Subcutaneous abdominal adipose tissue (tissue), 5 donors: Measurements from ENCODE around the gene NKX2-4.

Experiments used
- H3K27ac ChIP-seq: one replicate; pipeline ENCODE4 v1.7.0; 2013; ENCODE audit warnings: low read depth, mild to moderate bottlenecking, inconsistent platforms, low read length, moderate library complexity
- H3K27me3 ChIP-seq, 5 donors: one replicate each; pipeline ENCODE4 v1.7.0; 2013; ENCODE audit warnings: low read length in 5 of 5, inconsistent platforms in 1 of 5; ENCODE audit not compliant: control insufficient read depth in 5 of 5, insufficient read depth in 4 of 5
- H3K36me3 ChIP-seq, 5 donors: one replicate each; pipeline ENCODE4 v1.7.0; 2013; ENCODE audit warnings: low read length in 5 of 5; ENCODE audit not compliant: control insufficient read depth in 5 of 5, insufficient read depth in 5 of 5
- H3K4me1 ChIP-seq, 5 donors: one replicate each; pipeline ENCODE4 v1.7.0; 2013; ENCODE audit warnings: low read length in 5 of 5, mild to moderate bottlenecking in 3 of 5, moderate library complexity in 1 of 5; ENCODE audit not compliant: control insufficient read depth in 5 of 5, insufficient read depth in 5 of 5
- H3K4me3 ChIP-seq, 5 donors: one replicate each; pipeline ENCODE4 v1.7.0; 2013; ENCODE audit warnings: low read length in 5 of 5, low read depth in 1 of 5
- H3K9ac ChIP-seq, 5 donors: one replicate each; pipeline ENCODE4 v1.7.0; 2013; ENCODE audit warnings: low read length in 5 of 5, mild to moderate bottlenecking in 4 of 5, moderate library complexity in 3 of 5
- H3K9me3 ChIP-seq, 5 donors: one replicate each; pipeline ENCODE4 v1.7.0; 2013; ENCODE audit warnings: low read length in 5 of 5; ENCODE audit not compliant: control insufficient read depth in 5 of 5
- donor health status: healthy.
- donor health status: healthy.
- donor health status: healthy.
- donor health status: healthy.
- donor health status: healthy.

NKX2-4 gene

DNA sequence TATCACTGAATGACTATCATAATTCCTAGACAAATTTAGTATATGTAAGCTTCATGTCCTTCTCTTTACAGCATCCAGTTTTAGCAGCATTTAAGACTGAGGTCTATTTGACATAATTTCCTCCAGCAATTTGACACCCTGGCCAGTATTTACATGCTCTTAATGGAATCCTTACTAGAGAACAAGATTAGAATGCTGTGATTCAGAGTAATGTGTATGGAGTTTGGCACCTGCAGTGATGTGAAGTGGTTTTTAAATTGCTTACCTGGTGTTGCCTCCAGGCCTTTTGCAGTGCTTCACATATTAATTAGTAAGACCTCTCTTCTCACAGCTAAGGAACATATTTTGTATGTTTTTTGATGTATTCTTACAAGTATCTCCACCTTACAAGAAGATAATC is 9.8 kb downstream of the NKX2-4 start:
- Histone ChIP-seq H3K9ac (no peak overlapping the region), H3K36me3 (peaks cover 35 to 62% (median 39%) of the 10 kb centered on the region in 5 donors), H3K27ac (no peak overlapping the region), H3K9me3 (no peaks in the 10 kb centered on the region), H3K4me1 (peaks cover 0 to 15% (median 4%) of the 10 kb centered on the region in 5 donors), H3K4me3 (no peak overlapping the region), H3K27me3 (peaks cover 6 to 11% (median 9%) of the 10 kb centered on the region in 5 donors)

GRCh38 chr20:21386111-21386510 is 11.2 kb downstream of the NKX2-4 start:
- Histone ChIP-seq H3K9me3 (no peaks in the 10 kb centered on the region), H3K9ac (no peak overlapping the region), H3K4me3 (no peak overlapping the region), H3K4me1 (peaks cover 0 to 9% (median 0%) of the 10 kb centered on the region in 5 donors), H3K36me3 (peaks cover 41 to 67% (median 45%) of the 10 kb centered on the region in 5 donors), H3K27ac (no peak overlapping the region), H3K27me3 (no peaks in the 10 kb centered on the region)

- no peak overlapping the region for H3K9ac ChIP-seq
- no peaks in the 10 kb centered on the region for H3K27me3 ChIP-seq
- no peaks in the 10 kb centered on the region for H3K9me3 ChIP-seq
- H3K4me1 ChIP-seq = peaks cover 0 to 9% (median 0%) of the 10 kb centered on the region in 5 donors
- H3K36me3 ChIP-seq = peaks cover 39 to 64% (median 50%) of the 10 kb centered on the region in 5 donors
- no peak overlapping the region for H3K4me3 ChIP-seq
- H3K27ac ChIP-seq = no peak overlapping the region
Measured at GRCh38 chr20:21384308-21384892, 12.9 kb downstream of the NKX2-4 start.

- H3K36me3 ChIP-seq = peaks cover 32 to 52% (median 43%) of the 10 kb centered on the region in 5 donors
- H3K9ac ChIP-seq = no peak overlapping the region
- no peaks in the 10 kb centered on the region for H3K4me1 ChIP-seq
- no peaks in the 10 kb centered on the region for H3K27me3 ChIP-seq
- H3K4me3 ChIP-seq = no peak overlapping the region
- no peak overlapping the region for H3K27ac ChIP-seq
- H3K9me3 ChIP-seq = no peaks in the 10 kb centered on the region
Measured at GRCh38 chr20:21381619-21382018, 15.7 kb downstream of the NKX2-4 start.

- H3K9me3 ChIP-seq = no peaks in the 10 kb centered on the region
- no peaks in the 10 kb centered on the region for H3K27me3 ChIP-seq
- H3K9ac ChIP-seq = no peak overlapping the region
- no peaks in the 10 kb centered on the region for H3K4me1 ChIP-seq
- no peak overlapping the region for H3K27ac ChIP-seq
- peaks cover 27 to 46% (median 41%) of the 10 kb centered on the region in 5 donors for H3K36me3 ChIP-seq
- no peak overlapping the region for H3K4me3 ChIP-seq
Measured at GRCh38 chr20:21380711-21381110, 16.6 kb downstream of the NKX2-4 start.

DNA sequence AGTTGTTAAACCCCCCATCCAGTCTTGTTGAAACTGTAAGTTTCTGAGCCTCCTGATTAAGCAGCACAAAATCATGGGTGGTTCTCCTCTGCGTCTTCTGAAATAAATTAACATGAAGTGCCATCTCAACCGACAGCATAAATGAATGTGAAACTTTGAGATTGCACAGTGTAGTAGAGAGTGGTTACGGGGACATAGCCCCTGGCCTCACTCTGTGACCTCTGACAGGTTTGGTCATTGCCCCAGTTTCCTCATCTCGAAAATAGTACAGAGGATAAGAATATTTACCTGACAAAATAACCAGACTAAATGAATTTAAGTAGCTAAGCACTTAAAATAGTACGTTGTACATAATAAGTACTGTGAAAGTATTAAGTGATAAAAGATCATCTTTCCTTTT is 19.1 kb downstream of the NKX2-4 start:
- H3K4me1 ChIP-seq = peaks cover 0 to 13% (median 3%) of the 10 kb centered on the region in 5 donors
- peaks cover 16 to 32% (median 28%) of the 10 kb centered on the region in 5 donors for H3K36me3 ChIP-seq
- no peak overlapping the region for H3K27ac ChIP-seq
- no peak overlapping the region for H3K4me3 ChIP-seq
- H3K9me3 ChIP-seq = no peaks in the 10 kb centered on the region
- no peaks in the 10 kb centered on the region for H3K27me3 ChIP-seq
- no peak overlapping the region for H3K9ac ChIP-seq

- Histone ChIP-seq H3K9me3 (no peaks in the 10 kb centered on the region), H3K4me3 (no peak overlapping the region), H3K27me3 (no peaks in the 10 kb centered on the region), H3K27ac (no peak overlapping the region), H3K9ac (no peak overlapping the region), H3K4me1 (peaks cover 0 to 13% (median 3%) of the 10 kb centered on the region in 5 donors), H3K36me3 (peaks cover 15 to 30% (median 24%) of the 10 kb centered on the region in 5 donors)
Measured at GRCh38 chr20:21377701-21378100, 19.6 kb downstream of the NKX2-4 start.

- H3K27ac ChIP-seq = no peak overlapping the region
- H3K36me3 ChIP-seq = peaks cover 7 to 22% (median 17%) of the 10 kb centered on the region in 5 donors
- no peaks in the 10 kb centered on the region for H3K27me3 ChIP-seq
- no peaks in the 10 kb centered on the region for H3K9me3 ChIP-seq
- H3K4me1 ChIP-seq = peaks cover 0 to 13% (median 3%) of the 10 kb centered on the region in 5 donors
- no peak overlapping the region for H3K9ac ChIP-seq
- no peak overlapping the region for H3K4me3 ChIP-seq
Measured at GRCh38 chr20:21376626-21377025, 20.7 kb downstream of the NKX2-4 start.

GRCh38 chr20:21373436-21373835 is 23.9 kb downstream of the NKX2-4 start:
- H3K36me3 ChIP-seq = peaks cover 11 to 30% (median 22%) of the 10 kb centered on the region in 5 donors
- H3K27me3 ChIP-seq = no peaks in the 10 kb centered on the region
- H3K4me3 ChIP-seq = no peak overlapping the region
- H3K4me1 ChIP-seq = peaks cover 0 to 16% (median 3%) of the 10 kb centered on the region in 5 donors
- H3K27ac ChIP-seq = no peak overlapping the region
- H3K9me3 ChIP-seq = no peaks in the 10 kb centered on the region
- no peak overlapping the region for H3K9ac ChIP-seq

DNA sequence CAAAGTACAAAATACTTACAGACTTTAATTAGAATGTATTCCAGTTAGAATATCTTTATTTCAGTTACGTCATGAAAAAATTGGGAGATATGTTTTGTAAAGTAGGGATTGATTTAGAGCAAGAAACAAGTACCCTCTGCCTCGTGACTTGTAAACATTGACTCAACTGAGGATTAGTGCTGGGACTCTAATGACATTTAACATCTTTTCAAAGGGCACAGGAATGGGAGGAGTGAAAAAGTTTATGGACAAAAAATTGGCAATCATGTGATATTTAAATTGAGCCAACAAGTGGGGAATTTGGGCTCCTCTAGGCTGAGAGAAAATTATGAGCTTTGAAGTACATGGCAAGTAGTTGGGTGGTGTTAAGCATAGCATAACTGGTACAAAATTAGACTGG is 25.3 kb downstream of the NKX2-4 start:
- Histone ChIP-seq H3K36me3 (peaks cover 13 to 38% (median 22%) of the 10 kb centered on the region in 5 donors), H3K4me3 (no peak overlapping the region), H3K4me1 (peaks cover 0 to 16% (median 3%) of the 10 kb centered on the region in 5 donors), H3K27me3 (no peaks in the 10 kb centered on the region), H3K9ac (no peak overlapping the region), H3K9me3 (no peaks in the 10 kb centered on the region), H3K27ac (no peak overlapping the region)
